GM06990 (cell line): ENCODE data around the gene ZGRF1.

ENCODE experiments used
- DNase-seq: peaks from one replicate; pipeline ENCODE4 v3.0.0-alpha.2; 2011; ENCODE audit not compliant: insufficient read length; ENCODE audit errors: extremely low read depth
- H3K27me3 ChIP-seq: replicated peaks from 2 replicates; pipeline ENCODE4 v1.6.0; 2011; ENCODE audit warnings: low read length; ENCODE audit not compliant: control insufficient read depth, insufficient read depth
- H3K36me3 ChIP-seq: 2 replicates; pipeline ENCODE4 v1.5.1; 2011; ENCODE audit warnings: low read length; ENCODE audit not compliant: control insufficient read depth, insufficient read depth
- H3K4me3 ChIP-seq: replicated peaks from 2 replicates; pipeline ENCODE4 v1.5.1; 2011; ENCODE audit warnings: low read depth, mild to moderate bottlenecking, control low read depth, low read length
- CTCF ChIP-seq: IDR thresholded peaks from 2 replicates; pipeline ENCODE4 v1.5.1; 2011; ENCODE audit warnings: low read length, control low read depth, mild to moderate bottlenecking, inconsistent platforms; ENCODE audit not compliant: insufficient read depth, poor library complexity, severe bottlenecking

Gene ZGRF1, protein sequence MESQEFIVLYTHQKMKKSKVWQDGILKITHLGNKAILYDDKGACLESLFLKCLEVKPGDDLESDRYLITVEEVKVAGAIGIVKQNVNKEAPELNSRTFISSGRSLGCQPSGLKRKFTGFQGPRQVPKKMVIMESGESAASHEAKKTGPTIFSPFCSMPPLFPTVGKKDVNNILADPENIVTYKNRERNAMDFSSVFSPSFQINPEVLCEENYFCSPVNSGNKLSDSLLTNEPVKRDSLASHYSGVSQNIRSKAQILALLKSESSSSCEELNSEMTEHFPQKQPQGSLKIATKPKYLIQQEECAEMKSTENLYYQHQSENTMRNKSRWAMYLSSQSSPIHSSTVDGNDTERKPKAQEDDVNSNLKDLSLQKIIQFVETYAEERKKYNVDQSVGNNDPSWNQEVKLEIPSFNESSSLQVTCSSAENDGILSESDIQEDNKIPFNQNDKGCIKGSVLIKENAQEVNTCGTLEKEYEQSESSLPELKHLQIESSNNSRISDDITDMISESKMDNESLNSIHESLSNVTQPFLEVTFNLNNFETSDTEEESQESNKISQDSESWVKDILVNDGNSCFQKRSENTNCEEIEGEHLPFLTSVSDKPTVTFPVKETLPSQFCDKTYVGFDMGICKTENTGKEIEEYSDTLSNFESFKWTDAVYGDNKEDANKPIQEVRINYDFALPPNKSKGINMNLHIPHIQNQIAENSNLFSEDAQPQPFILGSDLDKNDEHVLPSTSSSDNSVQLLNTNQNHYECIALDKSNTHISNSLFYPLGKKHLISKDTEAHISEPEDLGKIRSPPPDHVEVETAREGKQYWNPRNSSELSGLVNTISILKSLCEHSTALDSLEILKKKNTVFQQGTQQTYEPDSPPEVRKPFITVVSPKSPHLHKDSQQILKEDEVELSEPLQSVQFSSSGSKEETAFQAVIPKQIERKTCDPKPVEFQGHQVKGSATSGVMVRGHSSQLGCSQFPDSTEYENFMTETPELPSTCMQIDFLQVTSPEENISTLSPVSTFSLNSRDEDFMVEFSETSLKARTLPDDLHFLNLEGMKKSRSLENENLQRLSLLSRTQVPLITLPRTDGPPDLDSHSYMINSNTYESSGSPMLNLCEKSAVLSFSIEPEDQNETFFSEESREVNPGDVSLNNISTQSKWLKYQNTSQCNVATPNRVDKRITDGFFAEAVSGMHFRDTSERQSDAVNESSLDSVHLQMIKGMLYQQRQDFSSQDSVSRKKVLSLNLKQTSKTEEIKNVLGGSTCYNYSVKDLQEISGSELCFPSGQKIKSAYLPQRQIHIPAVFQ (N-terminal part only)

GRCh38 chr4:112636688-112637551, at the start of gene ZGRF1, which contains the start of gene LARP7:
ZGRF1 (minus strand) TSS chr4:112636909; CDS start chr4:112633176, 3,733 bp downstream.
LARP7 (plus strand) TSS chr4:112637143; CDS start chr4:112644670, 7,527 bp downstream.
- H3K4me3 ChIP-seq: peak within 1 kb of the TSS; percentile 75
- peak; percentile 89 for TF ChIP-seq CTCF
- no peaks in the 10 kb centered on the region for H3K27me3 ChIP-seq
- no peaks in the 10 kb centered on the region; the same call in none of the 2 replicates for H3K36me3 ChIP-seq
- DNase-seq: peak; percentile 96

- Histone ChIP-seq H3K27me3 (no peaks in the 10 kb centered on the region), H3K4me3 (no peak overlapping the region), H3K36me3 (no peaks in the 10 kb centered on the region)
- TF ChIP-seq CTCF: no peak
- no peak for DNase-seq
Observed at GRCh38 chr4:112680996-112681395, 44.3 kb upstream of the ZGRF1 start.

- TF ChIP-seq CTCF: no peak
- Histone ChIP-seq H3K27me3 (no peaks in the 10 kb centered on the region), H3K4me3 (no peak overlapping the region), H3K36me3 (no peaks in the 10 kb centered on the region)
- DNase-seq: no peak
Observed at GRCh38 chr4:112677519-112678091, 40.9 kb upstream of the ZGRF1 start.

DNA sequence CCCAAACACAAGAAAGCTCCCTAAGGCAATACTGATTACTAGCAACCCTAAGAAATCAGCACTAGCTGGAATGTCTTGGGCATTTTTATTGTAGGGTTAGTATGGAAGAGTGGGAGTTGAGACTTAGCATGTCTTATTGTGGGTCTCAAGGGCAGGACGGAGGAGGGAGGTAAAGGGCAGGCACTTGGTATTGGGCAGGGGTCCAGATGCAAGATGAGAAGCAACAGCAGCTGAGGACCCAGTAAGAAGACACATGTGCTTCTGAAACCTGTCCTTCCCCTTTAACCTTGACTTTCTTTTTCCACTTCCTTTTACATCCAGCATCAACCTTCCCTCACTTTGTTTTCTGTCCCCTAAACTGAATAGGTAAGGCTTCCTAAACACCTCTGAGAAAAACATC, 37.7 kb upstream of the ZGRF1 start:
- no peak for TF ChIP-seq CTCF

DNA sequence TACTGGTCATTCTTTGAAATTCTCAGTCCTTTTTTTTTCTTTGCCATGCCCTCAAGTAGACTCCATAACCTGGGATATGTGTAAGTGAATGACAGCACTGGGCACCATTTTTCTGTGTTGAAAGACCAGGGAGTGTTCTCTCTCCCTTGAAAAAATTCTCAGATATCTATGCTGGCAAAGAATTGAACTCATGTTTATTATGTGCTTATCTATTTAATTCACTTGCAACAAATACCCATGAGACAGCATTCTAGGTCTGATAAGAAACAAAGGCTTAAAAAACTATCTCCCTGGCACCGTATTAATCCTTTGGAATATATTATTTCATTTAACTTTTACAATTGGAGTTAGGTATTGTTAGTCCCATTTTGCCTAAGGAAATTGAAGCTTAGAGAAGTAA, 37.0 kb upstream of the ZGRF1 start:
- TF ChIP-seq CTCF: no peak
- Histone ChIP-seq H3K36me3 (no peaks in the 10 kb centered on the region), H3K4me3 (no peak overlapping the region), H3K27me3 (no peaks in the 10 kb centered on the region)
- DNase-seq: no peak

More for the DNA sequence above, 37.7 kb upstream of the ZGRF1 start:
- H3K4me3 ChIP-seq: no peak overlapping the region
- no peaks in the 10 kb centered on the region for H3K36me3 ChIP-seq
- no peaks in the 10 kb centered on the region for H3K27me3 ChIP-seq
- DNase-seq: no peak
